CD4-positive, CD25-positive, alpha-beta regulatory T cell (primary cell): ENCODE data around the gene MADD. TPM values are rescaled to one million over a fixed set of nuclear protein-coding genes. Genes with fewer than 3 reads are reported as not detected.

Experiments used
- ATAC-seq, 2 donors: fragments of 150-1000 bp; cut with Tn5 transposase; one replicate each; pipeline ENCODE4 v1.10.0; 2021; ENCODE audit warnings: low read depth in 2 of 2, moderate number of reproducible peaks in 2 of 2, moderate library complexity in 1 of 2
- DNase-seq, 3 donors: peaks; one replicate each; pipeline versions ENCODE4 v3.0.0 to v3.0.0-alpha.2; 2012 to 2022; ENCODE audit warnings: mixed read lengths in 1 of 3
- H3K27ac ChIP-seq: one replicate; pipeline ENCODE4 v1.7.0; 2013; ENCODE audit warnings: mild to moderate bottlenecking, low read length; ENCODE audit not compliant: insufficient read depth, poor library complexity, severe bottlenecking
- H3K27me3 ChIP-seq: one replicate; pipeline ENCODE4 v1.7.0; 2013; ENCODE audit warnings: low read length; ENCODE audit not compliant: control insufficient read depth, insufficient read depth
- H3K36me3 ChIP-seq: one replicate; pipeline ENCODE4 v1.7.0; 2013; ENCODE audit warnings: mild to moderate bottlenecking, low read length, moderate library complexity; ENCODE audit not compliant: control insufficient read depth, insufficient read depth
- H3K4me1 ChIP-seq: 2 replicates; pipeline ENCODE4 v1.7.0; 2013; ENCODE audit warnings: mild to moderate bottlenecking, low read length; ENCODE audit not compliant: insufficient read depth, control insufficient read depth, poor library complexity, severe bottlenecking
- H3K4me3 ChIP-seq: one replicate; pipeline ENCODE4 v1.7.0; 2013; ENCODE audit warnings: low read depth, mild to moderate bottlenecking, low read length, moderate library complexity
- H3K9me3 ChIP-seq, 2 experiments: 1 replicate in 1 of 2; 2 replicates in 1 of 2; pipeline ENCODE4 v1.7.0; 2013; ENCODE audit warnings: low read length in 2 of 2, mild to moderate bottlenecking in 1 of 2, moderate library complexity in 1 of 2; ENCODE audit not compliant: control insufficient read depth in 2 of 2
- H3K27ac Mint-ChIP-seq, 3 donors: one replicate each; pipeline ENCODE4 v1.8.0; 2020 to 2022; ENCODE audit warnings: mild to moderate bottlenecking in 3 of 3, mixed read lengths in 3 of 3, moderate library complexity in 2 of 3
- H3K27me3 Mint-ChIP-seq: one replicate; pipeline ENCODE4 v1.8.0; 2022; ENCODE audit warnings: mild to moderate bottlenecking, mixed read lengths
- H3K36me3 Mint-ChIP-seq: one replicate; pipeline ENCODE4 v1.8.0; 2020; ENCODE audit warnings: mixed read lengths
- H3K4me1 Mint-ChIP-seq, 4 donors: one replicate each; pipeline ENCODE4 v1.8.0; 2020 to 2022; ENCODE audit warnings: mixed read lengths in 4 of 4, mild to moderate bottlenecking in 1 of 4
- H3K4me3 Mint-ChIP-seq, 4 donors: one replicate each; pipeline ENCODE4 v1.8.0; 2020 to 2022; ENCODE audit warnings: mild to moderate bottlenecking in 4 of 4, mixed read lengths in 4 of 4, moderate library complexity in 3 of 4
- H3K9me3 Mint-ChIP-seq, 7 donors: one replicate each; pipeline ENCODE4 v1.8.0; 2020 to 2022; ENCODE audit warnings: mixed read lengths in 7 of 7, mild to moderate bottlenecking in 3 of 7, moderate library complexity in 2 of 7
- polyA plus RNA-seq, 4 donors: library from polyadenylated mRNA; unstranded; fragments of 300-500 nt; fragmentation: Illumina TruSeq; gene quantifications; one replicate each; pipeline ENCODE4 v1.2.3, GENCODE V29; 2021
- total RNA-seq: library from RNA; stranded (reverse); gene quantifications from one replicate; pipeline ENCODE4 v1.2.3, GENCODE V29; 2022

MADD gene
- total and polyA plus RNA-seq, 5 donors from 2014 or later: 17.8 to 179 (median 25.5) TPM

GRCh38 chr11:47379317-47379716, 109.4 kb downstream of the MADD start:
- Histone ChIP-seq H3K36me3 (no peaks in the 10 kb centered on the region), H3K27ac (no peak overlapping the region), H3K4me1 (no peaks in the 10 kb centered on the region), H3K9me3 (no peaks in the 10 kb centered on the region), H3K4me3 (no peak overlapping the region), H3K27me3 (no peaks in the 10 kb centered on the region)
- Mint-ChIP-seq H3K27me3 (no peaks in the 10 kb centered on the region), H3K27ac (no peak overlapping the region), H3K4me3 (no peak overlapping the region), H3K4me1 (peaks cover 0 to 8% (median 1%) of the 10 kb centered on the region in 4 donors), H3K36me3 (no peaks in the 10 kb centered on the region), H3K9me3 (no peaks in the 10 kb centered on the region)
- ATAC-seq (no peak), DNase-seq (no peak)

Other genes with a start within 250 kb of the MADD start
- 169 TPM for gene ARFGAP2, start 93.3 kb upstream of the MADD start, total RNA-seq
- gene ARFGAP2, start 93.3 kb upstream of the MADD start, polyA plus RNA-seq: 100 to 1,000 TPM; 102 to 113 (median 109) TPM
- not detected for gene PACSIN3, start 83.7 kb upstream of the MADD start, total RNA-seq
- under 1 TPM in 1 of 4 donors, not detected in 3; 0.85 TPM for gene PACSIN3, start 83.7 kb upstream of the MADD start, polyA plus RNA-seq
- gene DDB2, start 55.2 kb upstream of the MADD start, total RNA-seq: 81.7 TPM
- 10 to 100 TPM; 55.3 to 93.9 (median 60.0) TPM for gene DDB2, start 55.2 kb upstream of the MADD start, polyA plus RNA-seq
- gene ACP2, start 21.3 kb upstream of the MADD start, total RNA-seq: 19.0 TPM
- 10 to 100 TPM; 16.3 to 27.7 (median 17.2) TPM for gene ACP2, start 21.3 kb upstream of the MADD start, polyA plus RNA-seq
- gene NR1H3, start 12.1 kb upstream of the MADD start, total RNA-seq: 5.7 TPM
- 10 to 100 TPM in 1 of 4 donors, 1 to 10 TPM in 3; 6.1 to 13.0 (median 9.3) TPM for gene NR1H3, start 12.1 kb upstream of the MADD start, polyA plus RNA-seq
- not detected for gene MYBPC3, start 82.6 kb downstream of the MADD start, total RNA-seq
- not detected for gene MYBPC3, start 82.6 kb downstream of the MADD start, polyA plus RNA-seq
- gene SPI1, start 108.4 kb downstream of the MADD start, total RNA-seq: 0.57 TPM
- under 1 TPM in 2 of 4 donors, not detected in 2; 0.13 to 0.41 TPM for gene SPI1, start 108.4 kb downstream of the MADD start, polyA plus RNA-seq
- gene SLC39A13, start 138.5 kb downstream of the MADD start, total RNA-seq: 30.4 TPM
- gene SLC39A13, start 138.5 kb downstream of the MADD start, polyA plus RNA-seq: 10 to 100 TPM; 21.9 to 32.8 (median 23.3) TPM
- gene PSMC3, start 156.3 kb downstream of the MADD start, total RNA-seq: 58.9 TPM
- 100 to 1,000 TPM; 102 to 153 (median 120) TPM for gene PSMC3, start 156.3 kb downstream of the MADD start, polyA plus RNA-seq
- gene RAPSN, start 179.0 kb downstream of the MADD start, total RNA-seq: 1.7 TPM
- not detected for gene RAPSN, start 179.0 kb downstream of the MADD start, polyA plus RNA-seq